PC-3 (cell line): ENCODE measurements around the gene COL4A6. TPM values are rescaled to one million over a fixed set of nuclear protein-coding genes. Genes with fewer than 3 reads are reported as not detected.

Experiments
- ATAC-seq: fragments of 200-7000 bp; cut with Tn5 transposase; 2 replicates; pipeline ENCODE4 v1.9.1; 2020; ENCODE audit warnings: mild to moderate bottlenecking, moderate library complexity
- BruUV-seq: library from RNA; stranded (reverse); fragments of 400-500 nt; replicated peaks from 2 replicates; lab custom pipeline; 2021; lab: Mats Ljungman, UMichigan
- CTCF ChIA-PET: fragments of 300-600 bp; sonication (Branson Sonifier 250); formaldehyde crosslinking; loops from one replicate; lab custom pipeline; 2022; ENCODE audit warnings: antibody characterized with exemption; lab: Charles Lee
- POLR2A ChIA-PET: fragments of 300-600 bp; sonication (Branson Sonifier 250); formaldehyde crosslinking; loops from one replicate; lab custom pipeline; 2022; ENCODE audit warnings: antibody characterized with exemption; ENCODE audit not compliant: unreplicated experiment; lab: Charles Lee
- DNase-seq: peaks from one replicate; pipeline ENCODE4 v3.0.0-alpha.2; 2015
- H2AFZ ChIP-seq: fragments of 300-600 bp; sonication (generic); 2 replicates; pipeline ENCODE4 v1.6.0; 2016; ENCODE audit warnings: antibody characterized with exemption, low read length
- H3F3A ChIP-seq: fragments of 300-600 bp; sonication (generic); one replicate; pipeline ENCODE4 v1.6.0; 2017; ENCODE audit warnings: antibody characterized with exemption, low read length, control low read depth, mild to moderate bottlenecking; ENCODE audit not compliant: unreplicated experiment
- H3K27ac ChIP-seq: fragments of 300-600 bp; sonication (generic); 2 replicates; pipeline ENCODE4 v1.5.1; 2016; ENCODE audit warnings: mild to moderate bottlenecking, low read length
- H3K27me3 ChIP-seq: fragments of 300-600 bp; sonication (generic); 2 replicates; pipeline ENCODE4 v1.6.1; 2016; ENCODE audit warnings: low read length, mixed read lengths
- H3K36me3 ChIP-seq: fragments of 300-600 bp; sonication (generic); 2 replicates; pipeline ENCODE4 v1.6.1; 2016; ENCODE audit warnings: low read depth, mixed run types, low read length, mixed read lengths
- H3K4me1 ChIP-seq: fragments of 300-600 bp; sonication (generic); 2 replicates; pipeline ENCODE4 v1.5.1; 2016; ENCODE audit warnings: low read length; ENCODE audit not compliant: insufficient read depth
- H3K4me2 ChIP-seq: fragments of 300-600 bp; sonication (generic); 2 replicates; pipeline ENCODE4 v1.6.0; 2016; ENCODE audit warnings: low read length
- H3K4me3 ChIP-seq: fragments of 300-600 bp; sonication (generic); 2 replicates; pipeline ENCODE4 v1.5.1; 2016; ENCODE audit warnings: mild to moderate bottlenecking, low read length, mixed read lengths
- H3K79me2 ChIP-seq: fragments of 300-600 bp; sonication (generic); 2 replicates; pipeline ENCODE4 v1.6.1; 2017; ENCODE audit warnings: low read length, mixed read lengths
- H3K9ac ChIP-seq: fragments of 300-600 bp; sonication (generic); 2 replicates; pipeline ENCODE4 v1.6.0; 2016; ENCODE audit warnings: mild to moderate bottlenecking, low read length
- H3K9me2 ChIP-seq: fragments of 300-600 bp; sonication (generic); replicated peaks from 2 replicates; pipeline ENCODE4 v1.6.1; 2016; ENCODE audit warnings: mixed run types, low read length, mixed read lengths
- H3K9me3 ChIP-seq: fragments of 300-600 bp; sonication (generic); 2 replicates; pipeline ENCODE4 v1.6.1; 2016; ENCODE audit warnings: low read length, mixed read lengths
- H4K20me1 ChIP-seq: fragments of 300-600 bp; sonication (generic); 2 replicates; pipeline ENCODE4 v1.6.1; 2016; ENCODE audit warnings: low read length, mixed read lengths
- EZH2 ChIP-seq: fragments of 300-600 bp; sonication (generic); IDR thresholded peaks from one replicate; pipeline ENCODE4 v1.6.1; 2017; ENCODE audit warnings: antibody characterized with exemption, mild to moderate bottlenecking, low read length; ENCODE audit not compliant: unreplicated experiment
- EZH2phosphoT487 ChIP-seq: fragments of 300-600 bp; sonication (generic); IDR thresholded peaks from 2 replicates; pipeline ENCODE4 v1.6.1; 2018; ENCODE audit warnings: mild to moderate bottlenecking, antibody characterized with exemption, low read length, borderline replicate concordance
- intact Hi-C: fragments of 100-400 bp; cut with micrococcal nuclease; formaldehyde crosslinking; loops from 2 replicates; pipeline ENCODE4 v1.9.0; 2023
- total RNA-seq: library from RNA; depleted of rRNA; stranded (reverse); fragments of >200 nt; gene quantifications from 2 replicates; pipeline ENCODE4 v1.2.3, GENCODE V29; 2014
- TF ChIP-seq, protein P1 (sequence below): fragments of 300-600 bp; sonication (generic); conservative IDR thresholded peaks from 2 replicates; pipeline ENCODE4 v1.5.1; 2017; ENCODE audit warnings: antibody characterized with exemption, low read depth, mild to moderate bottlenecking, low read length

COL4A6 gene
- total RNA-seq, 1 experiment from 2014 or later, result 4.4 TPM

- CTCF ChIA-PET, result no interaction called here
Observed at GRCh38 chrX:108162265-108162664, 276.0 kb downstream of the COL4A6 start.

GRCh38 chrX:108160309-108160708 is 277.9 kb downstream of the COL4A6 start:
- no peaks in the 10 kb centered on the region for H3K36me3 ChIP-seq
- no peaks in the 10 kb centered on the region for H4K20me1 ChIP-seq
- DNase-seq (no peak), ATAC-seq (no peak)
- no peaks in the 10 kb centered on the region for H3F3A ChIP-seq
- H3K9ac ChIP-seq, result no peak overlapping the region
- no peaks in the 10 kb centered on the region for H3K79me2 ChIP-seq
- ChIA-PET POLR2A (no interaction called here), CTCF (no interaction called here)
- BruUV-seq, result no TSS peak
- no peak overlapping the region for H3K4me2 ChIP-seq
- no peaks in the 10 kb centered on the region for H3K9me3 ChIP-seq
- no peaks in the 10 kb centered on the region for H3K9me2 ChIP-seq
- H3K4me3 ChIP-seq, result no peak overlapping the region
- H2AFZ ChIP-seq, result no peak overlapping the region
- intact Hi-C loops, result no loop called here
- H3K27me3 ChIP-seq, result no peaks in the 10 kb centered on the region
- H3K27ac ChIP-seq, result no peak overlapping the region
- peaks cover 10% of the 10 kb centered on the region; the same call in 1 of the 2 replicates for H3K4me1 ChIP-seq
- TF ChIP-seq EZH2phosphoT487 (no peak), EZH2 (no peak)
- TF ChIP-seq, protein P1, sequence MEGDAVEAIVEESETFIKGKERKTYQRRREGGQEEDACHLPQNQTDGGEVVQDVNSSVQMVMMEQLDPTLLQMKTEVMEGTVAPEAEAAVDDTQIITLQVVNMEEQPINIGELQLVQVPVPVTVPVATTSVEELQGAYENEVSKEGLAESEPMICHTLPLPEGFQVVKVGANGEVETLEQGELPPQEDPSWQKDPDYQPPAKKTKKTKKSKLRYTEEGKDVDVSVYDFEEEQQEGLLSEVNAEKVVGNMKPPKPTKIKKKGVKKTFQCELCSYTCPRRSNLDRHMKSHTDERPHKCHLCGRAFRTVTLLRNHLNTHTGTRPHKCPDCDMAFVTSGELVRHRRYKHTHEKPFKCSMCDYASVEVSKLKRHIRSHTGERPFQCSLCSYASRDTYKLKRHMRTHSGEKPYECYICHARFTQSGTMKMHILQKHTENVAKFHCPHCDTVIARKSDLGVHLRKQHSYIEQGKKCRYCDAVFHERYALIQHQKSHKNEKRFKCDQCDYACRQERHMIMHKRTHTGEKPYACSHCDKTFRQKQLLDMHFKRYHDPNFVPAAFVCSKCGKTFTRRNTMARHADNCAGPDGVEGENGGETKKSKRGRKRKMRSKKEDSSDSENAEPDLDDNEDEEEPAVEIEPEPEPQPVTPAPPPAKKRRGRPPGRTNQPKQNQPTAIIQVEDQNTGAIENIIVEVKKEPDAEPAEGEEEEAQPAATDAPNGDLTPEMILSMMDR, result no peak

More at GRCh38 chrX:108162265-108162664, 276.0 kb downstream of the COL4A6 start:
- DNase-seq (no peak), ATAC-seq (no peak)
- POLR2A ChIA-PET, result no interaction called here
- BruUV-seq, result no TSS peak
- H4K20me1 ChIP-seq, result no peaks in the 10 kb centered on the region
- H3K4me2 ChIP-seq, result no peak overlapping the region
- H3K9ac ChIP-seq, result no peak overlapping the region
- no peaks in the 10 kb centered on the region for H3K9me3 ChIP-seq
- no peaks in the 10 kb centered on the region for H3F3A ChIP-seq
- H3K4me3 ChIP-seq, result no peak overlapping the region
- no peaks in the 10 kb centered on the region for H3K27me3 ChIP-seq
- no peak overlapping the region for H3K27ac ChIP-seq
- TF ChIP-seq EZH2, result no peak
- TF ChIP-seq, protein P1, result no peak
- no peak for TF ChIP-seq EZH2phosphoT487
- peaks cover 23% of the 10 kb centered on the region for H3K4me1 ChIP-seq
- intact Hi-C loops, result no loop called here
- no peaks in the 10 kb centered on the region for H3K9me2 ChIP-seq
- no peaks in the 10 kb centered on the region for H3K79me2 ChIP-seq
- no peaks in the 10 kb centered on the region for H3K36me3 ChIP-seq
- no peak overlapping the region for H2AFZ ChIP-seq

- ChIA-PET POLR2A (no interaction called here), CTCF (no interaction called here)
- intact Hi-C loops, result no loop called here
- Histone ChIP-seq H3K27ac (no peak overlapping the region), H3K9me3 (no peaks in the 10 kb centered on the region), H3F3A (no peaks in the 10 kb centered on the region), H3K4me1 (peaks cover 10% of the 10 kb centered on the region; the same call in 1 of the 2 replicates), H3K27me3 (no peaks in the 10 kb centered on the region), H3K4me3 (no peak overlapping the region), H4K20me1 (no peaks in the 10 kb centered on the region), H3K4me2 (no peak overlapping the region), H3K9me2 (no peaks in the 10 kb centered on the region), H3K36me3 (no peaks in the 10 kb centered on the region), H3K79me2 (no peaks in the 10 kb centered on the region), H3K9ac (no peak overlapping the region), H2AFZ (no peak overlapping the region)
- BruUV-seq, result no TSS peak
- DNase-seq, result no peak
- ATAC-seq, result no peak
- TF ChIP-seq, protein P1, result no peak
- TF ChIP-seq EZH2phosphoT487 (no peak), EZH2 (no peak)
Observed at GRCh38 chrX:108159028-108159670, 279.1 kb downstream of the COL4A6 start.
